ENCODE results near the gene MFAP2.
A peak's percentile ranks its signal among the peaks of the same experiment; 100 is the strongest.

The MFAP2 gene

DNA sequence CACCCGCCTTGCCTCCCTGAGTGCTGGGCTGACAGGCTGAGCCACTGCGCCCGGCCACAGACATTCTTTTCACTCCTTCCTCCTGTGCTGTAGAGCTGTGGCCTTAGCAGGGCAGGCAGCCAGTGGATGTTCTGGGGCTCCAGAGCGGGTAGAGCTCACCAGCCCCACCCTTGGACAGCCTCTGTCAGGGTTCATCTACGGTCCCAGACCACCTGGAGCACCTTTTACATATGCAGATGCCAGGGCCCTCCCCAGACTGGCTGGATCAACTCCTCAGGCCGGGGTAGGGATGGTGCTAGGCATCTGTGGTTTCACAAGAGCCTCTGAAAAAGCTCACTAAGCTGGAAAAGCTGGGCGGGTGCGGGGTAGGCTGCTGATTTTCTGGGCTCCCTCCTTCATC lies 26.7 kb upstream of the MFAP2 start:
- DNase-seq (ENCODE audit: low spot score), result peak; percentile 14

DNA sequence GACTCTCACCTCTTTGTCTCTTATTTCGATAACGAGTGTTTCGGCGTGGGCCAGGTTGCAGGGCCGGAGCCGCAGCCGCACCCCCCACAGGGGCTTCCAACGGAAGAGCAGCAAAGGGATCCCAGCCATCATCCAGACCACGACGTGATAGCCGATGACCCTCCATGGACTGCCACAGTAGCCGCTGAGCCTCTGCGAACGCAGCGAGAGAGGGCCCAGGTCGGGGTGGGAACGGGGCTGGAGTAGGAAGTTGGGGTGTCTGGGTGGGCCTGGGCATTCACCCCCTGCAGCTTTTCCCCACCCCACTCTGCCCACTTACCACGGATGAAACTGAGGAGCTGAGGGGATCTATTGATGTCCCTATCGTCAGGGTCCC lies 24.9 kb upstream of the MFAP2 start:
- no peak for DNase-seq (ENCODE audit: low spot score)

GRCh38 chr1:17004466-17005364 lies 24.3 kb upstream of the MFAP2 start:
- DNase-seq (ENCODE audit: low spot score), result peak; percentile 21

GRCh38 chr1:17002524-17002902 lies 22.1 kb upstream of the MFAP2 start:
- DNase-seq (ENCODE audit: low spot score), result no peak

DNA sequence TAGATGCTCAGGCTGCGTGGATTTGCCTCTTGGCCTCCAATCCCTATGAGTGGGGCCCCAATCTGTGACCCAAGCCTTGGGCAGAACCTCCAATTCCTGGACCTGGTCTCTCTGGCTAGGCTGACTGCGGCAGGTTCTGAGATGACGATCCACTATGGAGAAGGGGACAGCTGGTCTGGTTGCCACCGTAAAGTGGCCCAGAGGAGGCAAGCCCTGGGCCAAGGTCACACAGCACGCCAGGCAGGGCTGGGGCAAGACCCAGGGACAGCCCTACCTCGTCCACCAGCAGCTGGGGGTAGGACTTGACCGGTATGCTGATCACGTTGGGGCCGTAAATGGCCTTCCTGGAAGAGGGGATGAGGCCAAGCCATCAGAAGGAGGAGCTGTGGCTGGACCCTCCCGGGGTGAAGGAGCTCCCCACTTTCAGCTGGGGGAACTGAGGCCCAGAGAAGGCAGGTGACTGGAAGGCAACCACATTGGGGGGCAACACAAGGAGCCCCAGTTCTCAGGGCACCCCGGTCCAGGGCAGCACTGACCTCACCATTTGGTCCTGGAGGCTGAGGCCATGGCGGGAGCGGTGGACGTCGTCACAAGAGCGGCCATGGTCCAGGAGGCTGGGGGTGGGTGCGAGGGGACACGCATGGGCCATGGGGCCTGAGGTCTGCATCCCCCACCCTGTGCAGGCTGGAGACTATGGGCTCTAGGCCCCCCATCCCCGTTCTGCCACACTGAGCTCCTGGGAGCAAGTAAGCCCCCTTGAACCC lies 21.5 kb upstream of the MFAP2 start:
- no peak for DNase-seq (ENCODE audit: low spot score)

DNA sequence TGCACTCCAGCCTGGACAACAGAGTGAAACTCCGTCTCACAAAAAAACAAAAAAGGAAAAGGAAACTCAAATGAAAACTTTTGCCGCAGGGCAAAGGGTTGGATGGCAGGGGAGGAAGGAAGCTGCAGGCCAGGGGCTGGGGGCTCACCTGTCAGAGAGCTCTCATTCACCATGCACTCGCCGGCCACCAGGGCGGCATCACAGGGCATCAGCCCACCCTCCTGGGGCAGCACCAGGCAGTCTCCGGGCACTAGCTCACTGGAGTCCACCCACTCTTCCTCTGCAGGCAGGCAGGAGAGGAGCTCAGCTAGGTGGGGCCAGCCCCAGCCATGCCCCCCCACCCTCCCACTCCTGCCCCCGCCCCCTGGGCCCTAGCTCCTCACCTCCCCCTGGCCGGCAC lies 19.4 kb upstream of the MFAP2 start:
- no peak for DNase-seq (ENCODE audit: low spot score)

DNA sequence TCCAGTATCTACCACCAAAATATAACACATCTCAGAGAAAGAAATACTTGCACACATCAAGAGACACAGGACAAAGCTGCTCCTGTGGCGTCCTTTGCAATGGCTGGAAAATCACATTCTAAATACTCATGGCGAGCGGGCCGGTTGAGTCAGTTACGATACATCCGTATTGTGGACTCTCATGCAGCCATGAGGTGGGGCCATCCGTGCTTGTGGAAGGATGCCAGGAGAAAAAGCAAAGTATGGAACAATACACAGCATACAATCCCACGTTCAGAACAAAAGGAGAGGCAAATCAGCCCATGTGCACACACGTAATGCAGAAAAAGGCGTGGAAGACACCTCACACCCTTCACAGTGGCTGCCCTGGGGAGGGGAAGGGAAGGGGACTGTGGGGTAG lies 18.2 kb upstream of the MFAP2 start:
- no peak for DNase-seq (ENCODE audit: low spot score)

DNA sequence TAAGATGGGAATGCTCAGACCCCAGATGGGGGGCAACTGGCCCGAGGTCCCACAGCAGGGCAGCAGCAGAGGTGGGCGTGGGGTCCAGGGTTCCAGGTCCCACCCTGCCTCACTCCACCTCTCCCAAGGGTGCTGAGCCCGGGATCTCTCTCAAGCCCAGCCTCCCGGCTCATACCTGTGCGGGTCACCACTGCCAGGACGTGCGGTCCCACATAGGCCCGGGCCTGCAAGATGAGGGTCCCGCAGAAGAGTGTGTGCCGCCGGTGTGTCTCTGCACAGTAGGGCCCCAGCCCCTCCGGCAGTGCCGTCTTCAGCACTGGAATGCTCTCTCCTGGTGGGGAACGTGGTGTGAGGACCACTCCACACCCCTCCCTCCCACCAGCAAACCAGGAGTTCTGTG lies 16.4 kb upstream of the MFAP2 start:
- no peak for DNase-seq (ENCODE audit: low spot score)

DNA sequence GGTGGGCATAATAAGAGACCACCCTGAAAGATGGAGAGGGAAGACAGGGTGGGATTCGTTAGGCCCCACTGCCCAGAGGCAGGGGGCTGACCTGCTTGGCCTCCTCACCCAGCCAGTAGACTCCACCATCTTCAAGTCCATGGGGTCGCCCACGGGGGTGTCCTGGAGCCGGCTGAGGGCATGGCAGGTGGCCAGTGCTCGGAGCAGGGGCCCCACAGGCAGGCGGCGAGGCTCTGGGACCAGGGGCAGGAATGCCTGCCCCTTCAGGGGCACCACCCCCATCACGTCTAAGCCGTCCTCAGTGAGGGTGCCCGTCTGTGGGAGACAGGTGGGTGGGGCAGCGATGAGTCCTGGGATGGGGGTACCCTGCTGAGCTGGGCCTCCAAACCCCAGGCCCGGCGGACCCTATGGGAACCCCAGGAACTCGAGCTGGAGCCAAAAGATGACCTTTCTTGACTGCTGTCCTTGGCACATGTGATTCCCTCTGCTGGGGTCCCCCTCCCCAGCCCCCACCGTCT lies 13.2 kb upstream of the MFAP2 start:
- no peak for DNase-seq (ENCODE audit: low spot score)

DNA sequence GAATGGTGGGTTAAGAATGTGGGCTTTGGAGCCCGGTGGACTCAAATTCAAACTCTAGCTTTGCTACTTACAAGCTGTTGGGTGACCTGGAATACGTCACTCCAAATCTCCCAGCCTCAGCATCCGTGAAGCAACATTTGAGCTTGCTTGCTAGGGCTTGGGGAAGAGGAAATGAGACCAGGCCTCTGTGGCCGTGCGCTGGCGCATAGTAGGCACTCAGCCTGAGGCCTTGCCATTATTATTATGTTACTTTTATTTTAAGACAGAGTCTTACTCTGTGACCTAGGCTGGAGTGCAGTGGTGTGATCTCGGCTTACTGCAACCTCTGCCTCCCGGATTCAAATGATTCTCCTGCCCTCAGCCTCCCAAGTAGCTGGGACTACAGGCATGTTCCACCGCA lies 12.3 kb upstream of the MFAP2 start:
- DNase-seq (ENCODE audit: low spot score), result no peak

DNA sequence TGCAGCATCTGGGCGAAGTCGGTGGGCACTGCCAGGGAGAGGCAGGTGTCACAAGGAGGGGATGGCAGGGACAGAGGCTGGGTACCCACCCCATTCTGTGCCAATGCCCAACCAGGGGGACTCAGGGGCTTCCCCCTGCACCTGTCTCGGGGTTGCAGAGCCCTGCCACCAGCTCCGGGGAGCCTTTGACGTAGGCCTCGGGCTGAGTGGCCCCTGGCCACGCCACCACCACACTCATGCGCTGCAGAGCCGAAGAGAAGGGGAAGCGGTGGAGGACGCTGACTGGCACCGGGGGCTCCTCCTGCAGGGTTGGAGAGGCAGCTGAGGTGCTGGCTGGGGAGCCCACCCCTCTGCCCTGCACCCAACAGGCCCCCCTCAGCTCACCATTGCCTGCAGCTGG lies 11.7 kb upstream of the MFAP2 start:
- no peak for DNase-seq (ENCODE audit: low spot score)

DNA sequence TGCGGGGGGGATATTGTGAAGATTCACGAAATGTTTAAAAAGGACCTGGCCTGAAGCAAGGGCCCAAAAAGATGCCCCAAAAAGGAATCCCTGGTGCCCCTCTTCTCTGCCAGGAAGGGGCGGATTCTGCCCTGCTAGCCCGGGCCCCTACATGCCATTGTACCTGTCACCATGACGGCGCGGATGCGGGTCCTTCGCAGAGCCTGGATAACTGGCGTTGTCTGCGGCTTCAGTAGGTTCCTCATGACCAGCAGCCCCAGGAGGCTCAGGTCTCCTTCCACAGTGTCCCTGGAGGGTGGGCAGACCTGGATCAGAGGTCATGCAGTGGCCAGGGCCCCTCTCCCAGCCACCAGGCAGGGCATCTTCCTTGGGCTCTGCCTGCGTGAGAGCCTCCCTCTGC lies 11.2 kb upstream of the MFAP2 start:
- DNase-seq (ENCODE audit: low spot score), result no peak

GRCh38 chr1:16989676-16990391 lies 9.4 kb upstream of the MFAP2 start:
- DNase-seq (ENCODE audit: low spot score), result no peak

- no peak for DNase-seq (ENCODE audit: low spot score)
Observed at GRCh38 chr1:16988210-16988609, 7.8 kb upstream of the MFAP2 start.

DNA sequence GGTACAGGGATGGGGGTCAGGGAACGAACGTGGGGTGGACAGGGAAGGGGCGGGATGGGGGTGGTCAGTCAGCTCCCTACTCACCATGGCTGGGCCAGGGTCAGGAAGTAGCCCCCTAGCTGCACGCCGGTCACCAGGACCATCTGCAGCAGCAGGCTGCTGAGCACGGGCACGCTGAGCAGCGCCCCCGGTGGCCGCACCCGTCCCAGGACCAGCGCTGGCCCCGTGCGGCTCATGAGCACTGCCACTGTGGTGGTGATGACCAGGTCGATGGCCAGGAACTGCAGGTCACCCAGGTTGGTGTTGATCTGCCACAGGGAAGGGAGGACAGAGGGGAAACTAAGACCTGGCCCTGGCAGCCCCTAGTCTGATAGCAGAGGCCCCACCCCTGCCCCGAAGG lies 6.5 kb upstream of the MFAP2 start:
- no peak for DNase-seq (ENCODE audit: low spot score)

- DNase-seq (ENCODE audit: low spot score), result no peak
Observed at GRCh38 chr1:16986560-16986959, 6.1 kb upstream of the MFAP2 start.

DNA sequence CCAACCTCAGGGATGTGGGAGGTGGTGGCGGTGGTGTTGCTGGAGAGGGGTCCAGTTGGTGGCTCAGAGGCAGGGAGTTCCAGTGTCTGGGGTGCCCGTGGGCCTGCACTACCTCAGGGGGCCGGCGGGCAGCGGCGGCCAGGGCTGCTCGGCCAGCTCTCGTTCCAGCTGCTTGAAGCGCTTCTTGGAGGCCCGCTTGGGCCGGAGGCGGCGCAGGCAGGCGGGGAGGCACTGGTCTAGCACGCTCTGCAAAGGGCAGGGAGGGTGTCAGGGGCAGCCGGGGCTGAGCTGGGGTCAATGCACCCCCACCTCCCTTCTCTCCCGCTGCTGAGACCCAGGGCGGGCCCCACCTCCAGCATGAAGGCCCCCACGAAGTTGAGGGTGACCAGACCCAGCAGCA lies 5.7 kb upstream of the MFAP2 start:
- no peak for DNase-seq (ENCODE audit: low spot score)

DNA sequence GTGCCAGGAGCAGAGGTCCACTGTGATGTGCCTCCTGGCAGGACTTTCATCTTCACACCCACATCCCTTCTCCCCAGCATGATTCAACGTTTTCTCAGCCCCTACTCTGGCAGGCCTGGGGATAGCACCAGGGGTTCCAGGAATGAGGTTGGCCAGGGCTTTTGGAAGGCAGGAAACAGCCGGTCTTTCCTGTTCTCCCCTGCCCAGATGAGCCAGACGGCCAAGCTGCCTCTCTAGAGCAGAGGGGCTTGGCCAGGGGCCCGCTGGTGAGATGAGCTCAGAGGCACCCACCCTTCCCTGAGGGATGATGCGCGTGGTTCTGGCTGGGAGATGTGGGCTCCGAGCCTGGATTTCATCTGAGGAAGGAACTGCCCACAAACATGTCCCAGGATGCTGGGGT lies 4.3 kb upstream of the MFAP2 start:
- DNase-seq (ENCODE audit: low spot score), result peak; percentile 93

DNA sequence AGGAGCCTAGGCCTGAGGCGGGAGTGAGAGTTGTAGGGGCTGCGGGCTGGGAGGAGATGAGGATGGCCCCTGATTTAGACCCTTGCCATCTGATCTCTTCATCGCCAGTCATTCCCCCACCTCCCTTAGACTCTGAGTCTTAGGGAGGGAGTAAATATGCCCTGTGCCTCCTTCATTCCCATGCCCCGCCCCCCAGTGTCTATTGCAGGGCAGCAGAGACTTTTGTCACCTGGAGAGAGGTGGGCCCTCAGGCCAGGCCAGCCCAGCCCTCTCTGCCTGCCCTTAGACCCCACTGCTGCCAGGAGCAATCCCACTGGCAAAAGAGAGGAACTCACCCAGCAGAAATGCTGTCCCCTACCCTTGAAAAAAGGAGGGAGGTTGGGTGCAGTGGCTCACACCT lies 3.2 kb upstream of the MFAP2 start:
- DNase-seq (ENCODE audit: low spot score), result no peak

DNA sequence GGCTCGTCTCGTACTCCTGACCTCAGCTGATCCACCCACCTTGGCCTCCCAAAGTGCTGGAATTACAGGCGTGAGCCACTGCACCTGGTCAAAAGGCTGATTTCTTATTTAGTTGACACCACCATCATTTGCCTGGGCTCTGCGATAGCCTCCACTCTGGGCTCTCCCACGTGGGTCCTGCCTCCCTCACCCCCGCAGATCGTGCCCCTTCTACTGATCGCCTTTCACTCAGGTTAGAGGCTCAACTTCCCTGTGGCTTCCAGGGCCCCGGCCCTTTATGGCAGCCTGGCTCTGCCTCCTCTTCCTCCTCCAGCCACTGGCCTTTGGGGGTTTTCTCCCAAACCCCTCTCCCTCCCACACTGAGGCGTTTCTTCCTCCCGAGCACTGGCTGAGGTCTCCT lies 2.5 kb upstream of the MFAP2 start:
- DNase-seq (ENCODE audit: low spot score), result no peak

DNA sequence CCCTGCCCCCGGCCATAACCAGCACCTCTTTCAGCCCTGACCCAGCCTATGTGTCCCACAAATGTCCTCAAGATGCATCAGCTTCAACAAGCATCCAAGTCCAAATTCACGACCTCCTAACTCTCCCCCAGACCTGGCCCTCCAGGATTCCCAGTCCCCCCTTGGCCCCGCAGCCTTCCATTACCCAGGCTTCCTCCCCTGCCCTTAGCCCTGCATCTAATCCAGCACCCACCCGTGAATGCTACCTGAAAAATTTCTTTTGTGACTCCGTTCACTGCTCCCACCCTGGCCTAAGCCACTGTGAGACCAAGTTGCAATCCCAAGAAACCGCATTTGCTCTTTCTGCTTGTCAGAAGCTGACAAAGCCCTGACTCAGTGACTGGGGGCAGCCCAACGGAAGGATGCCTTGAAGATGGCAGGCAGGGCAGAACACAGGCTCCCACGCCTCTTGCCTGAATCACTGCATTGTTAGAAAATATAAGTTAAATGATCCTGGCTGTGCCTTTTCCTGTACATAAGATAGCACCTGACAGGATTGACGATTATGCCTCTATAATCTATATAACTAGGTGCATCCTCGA lies 939 bp upstream of the MFAP2 start:
- DNase-seq (ENCODE audit: low spot score), result peak; percentile 85
